Cardiac muscle cell (in vitro differentiated cells and primary cell): Measurements from ENCODE around the gene LRRC63. TPM values are rescaled to one million over a fixed set of nuclear protein-coding genes. Genes with fewer than 3 reads are reported as not detected.

Experiments
- DNase-seq, 2 donors: peaks; one replicate each; pipeline versions ENCODE4 v3.0.0 to v3.0.0-alpha.2; 2010 to 2017; ENCODE audit warnings: low read depth in 1 of 2, low spot score in 1 of 2
- H3K27ac ChIP-seq: fragments of 200-600 bp; sonication (generic); 2 replicates; pipeline ENCODE4 v1.5.1; 2016
- H3K27me3 ChIP-seq: fragments of 200-600 bp; sonication (generic); 2 replicates; pipeline ENCODE4 v1.6.0; 2016; ENCODE audit warnings: control low read depth
- H3K36me3 ChIP-seq: fragments of 200-600 bp; sonication (generic); 2 replicates; pipeline ENCODE4 v1.5.1; 2016; ENCODE audit warnings: control low read depth
- H3K4me1 ChIP-seq: fragments of 200-600 bp; sonication (generic); 2 replicates; pipeline ENCODE4 v1.8.1; 2017; ENCODE audit warnings: low read depth, mild to moderate bottlenecking, mixed run types
- H3K4me3 ChIP-seq: fragments of 200-600 bp; sonication (generic); 2 replicates; pipeline ENCODE4 v1.5.1; 2016; ENCODE audit warnings: mild to moderate bottlenecking
- H3K9me3 ChIP-seq: fragments of 200-600 bp; sonication (generic); 2 replicates; pipeline ENCODE4 v1.5.1; 2017; ENCODE audit warnings: low read depth, mild to moderate bottlenecking, control low read depth
- CTCF ChIP-seq: IDR thresholded peaks from 2 replicates; pipeline ENCODE4 v1.5.1; 2012; ENCODE audit warnings: low read depth, mild to moderate bottlenecking, low read length
- polyA plus RNA-seq: library from polyadenylated mRNA; unstranded; fragments of >200 nt; fragmentation: Nextera tagmentation; extraction: Ambion mirVana; gene quantifications from 2 replicates; pipeline ENCODE4 v1.2.1, GENCODE V29; 2016
- total RNA-seq: library from RNA; depleted of rRNA; stranded (reverse); fragments of >200 nt; gene quantifications from 2 replicates; pipeline ENCODE4 v1.2.3, GENCODE V29; 2016

Gene LRRC63
- total and polyA plus RNA-seq, 2 experiments from 2014 or later = 2.0 to 2.1 TPM

GRCh38 chr13:46320821-46321220 is 109.1 kb downstream of the LRRC63 start:
- no peaks in the 10 kb centered on the region for H3K9me3 ChIP-seq
- no peak for TF ChIP-seq CTCF
- no peak overlapping the region for H3K4me3 ChIP-seq
- H3K4me1 ChIP-seq = peaks cover 6% of the 10 kb centered on the region
- H3K27ac ChIP-seq = no peak overlapping the region
- no peaks in the 10 kb centered on the region for H3K36me3 ChIP-seq
- DNase-seq = no peak
- no peaks in the 10 kb centered on the region for H3K27me3 ChIP-seq

- Histone ChIP-seq H3K27ac (no peak overlapping the region), H3K9me3 (no peaks in the 10 kb centered on the region), H3K4me1 (peaks cover 6% of the 10 kb centered on the region), H3K27me3 (no peaks in the 10 kb centered on the region), H3K4me3 (no peak overlapping the region), H3K36me3 (no peaks in the 10 kb centered on the region)
- DNase-seq = peak; percentile 76 to 78
- TF ChIP-seq CTCF = peak; percentile 84
These were observed 109.9 kb downstream of the LRRC63 start for GRCh38 chr13:46321494-46322225.

- peaks cover 11% of the 10 kb centered on the region for H3K4me1 ChIP-seq
- H3K27me3 ChIP-seq = no peaks in the 10 kb centered on the region
- H3K36me3 ChIP-seq = no peaks in the 10 kb centered on the region
- no peak overlapping the region for H3K27ac ChIP-seq
- H3K9me3 ChIP-seq = no peaks in the 10 kb centered on the region
- DNase-seq = peak in 1 of 2 donors; percentile 53
- no peak for TF ChIP-seq CTCF
- no peak overlapping the region for H3K4me3 ChIP-seq
These were observed 113.2 kb downstream of the LRRC63 start for GRCh38 chr13:46324976-46325375.

Other genes with a start within 250 kb of the LRRC63 start
- 12.5 and 20.0 TPM in 2 replicates for gene ZC3H13, start 159.2 kb upstream of the LRRC63 start, total RNA-seq
- gene ZC3H13, start 159.2 kb upstream of the LRRC63 start, polyA plus RNA-seq = 55.2 and 72.2 TPM in 2 replicates
- not detected in 2 replicates for gene CPB2, start 106.9 kb upstream of the LRRC63 start, total RNA-seq
- gene CPB2, start 106.9 kb upstream of the LRRC63 start, polyA plus RNA-seq = not detected in 2 replicates
- gene LCP1, start 29.8 kb upstream of the LRRC63 start, total RNA-seq = 4.8 and 5.5 TPM in 2 replicates
- gene LCP1, start 29.8 kb upstream of the LRRC63 start, polyA plus RNA-seq = 2.0 and 8.5 TPM in 2 replicates
- gene RUBCNL, start 175.3 kb downstream of the LRRC63 start, total RNA-seq = 1.1 and 1.5 TPM in 2 replicates
- 0.67 and 0.74 TPM in 2 replicates for gene RUBCNL, start 175.3 kb downstream of the LRRC63 start, polyA plus RNA-seq